Body of pancreas (tissue), 4 donors: ENCODE measurements around the gene STAT5B.

ENCODE experiments used
- POLR2A ChIP-seq, 3 donors: fragments of 450-650 bp; IDR thresholded peaks; one replicate each; pipeline ENCODE4 v1.6.1; 2016; ENCODE audit warnings: antibody characterized with exemption in 3 of 3, mild to moderate bottlenecking in 2 of 3
- TF ChIP-seq, protein P1 (sequence below), 7 experiments: fragments of 450-650 bp in 4 of 7; fragments of 200-600 bp in 3 of 7; sonication (generic) in 3 of 7; IDR thresholded peaks; one replicate each; pipeline ENCODE4 v1.5.1; 2016 to 2019; ENCODE audit warnings: antibody characterized with exemption in 7 of 7

DNA sequence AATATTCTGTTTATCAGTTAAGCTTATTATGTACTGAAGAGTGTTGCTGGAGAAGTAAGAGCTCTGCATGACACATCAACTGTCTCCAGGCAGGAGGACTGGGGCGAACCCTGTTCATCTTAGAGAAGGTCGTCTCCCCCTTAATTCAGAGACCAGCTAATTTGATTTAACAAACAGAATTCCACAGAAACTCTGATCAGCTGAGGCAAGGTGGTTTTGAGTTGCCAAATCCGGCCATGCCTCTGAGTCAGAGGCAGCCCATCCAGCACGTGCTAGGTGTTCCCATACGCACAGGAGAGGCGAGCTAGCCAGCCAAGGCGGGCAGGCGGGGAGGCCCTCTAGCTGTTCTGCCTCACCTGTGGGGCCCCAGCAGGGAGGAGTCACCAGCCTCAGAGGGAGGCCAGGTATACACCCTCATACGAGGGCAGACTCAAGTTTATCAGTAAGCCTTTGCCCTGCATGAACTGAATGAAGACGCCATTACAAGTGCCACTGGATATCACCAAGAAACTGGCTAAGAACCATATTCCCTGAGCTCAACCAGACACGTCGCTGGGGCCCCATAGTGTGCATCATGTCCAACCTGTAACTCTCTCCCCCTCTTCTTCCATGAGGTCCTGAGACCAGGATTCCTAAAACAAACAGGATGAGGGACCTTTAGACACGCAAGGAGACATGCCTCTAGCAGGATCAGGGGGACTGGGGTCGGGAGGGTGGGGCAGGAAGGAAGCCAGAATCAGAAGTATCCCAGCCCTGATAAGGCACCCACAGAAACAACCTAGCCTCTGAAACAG, 37.8 kb upstream of the STAT5B start:
- TF ChIP-seq, protein P1, sequence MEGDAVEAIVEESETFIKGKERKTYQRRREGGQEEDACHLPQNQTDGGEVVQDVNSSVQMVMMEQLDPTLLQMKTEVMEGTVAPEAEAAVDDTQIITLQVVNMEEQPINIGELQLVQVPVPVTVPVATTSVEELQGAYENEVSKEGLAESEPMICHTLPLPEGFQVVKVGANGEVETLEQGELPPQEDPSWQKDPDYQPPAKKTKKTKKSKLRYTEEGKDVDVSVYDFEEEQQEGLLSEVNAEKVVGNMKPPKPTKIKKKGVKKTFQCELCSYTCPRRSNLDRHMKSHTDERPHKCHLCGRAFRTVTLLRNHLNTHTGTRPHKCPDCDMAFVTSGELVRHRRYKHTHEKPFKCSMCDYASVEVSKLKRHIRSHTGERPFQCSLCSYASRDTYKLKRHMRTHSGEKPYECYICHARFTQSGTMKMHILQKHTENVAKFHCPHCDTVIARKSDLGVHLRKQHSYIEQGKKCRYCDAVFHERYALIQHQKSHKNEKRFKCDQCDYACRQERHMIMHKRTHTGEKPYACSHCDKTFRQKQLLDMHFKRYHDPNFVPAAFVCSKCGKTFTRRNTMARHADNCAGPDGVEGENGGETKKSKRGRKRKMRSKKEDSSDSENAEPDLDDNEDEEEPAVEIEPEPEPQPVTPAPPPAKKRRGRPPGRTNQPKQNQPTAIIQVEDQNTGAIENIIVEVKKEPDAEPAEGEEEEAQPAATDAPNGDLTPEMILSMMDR (IDR thresholded peaks at IDR 0.05), result no peak
- no peak for TF ChIP-seq POLR2A (IDR thresholded peaks at IDR 0.05)
